BJ (cell line): ENCODE measurements around the gene INSC. TPM values are rescaled to one million over a fixed set of nuclear protein-coding genes. Genes with fewer than 3 reads are reported as not detected.

Source experiments
- CTCF ChIA-PET: fragments of 350-600 bp; formaldehyde crosslinking; extraction: SDS; loops from one replicate; lab custom pipeline; 2021; ENCODE audit warnings: antibody characterized with exemption, inconsistent platforms; lab: Yijun Ruan, JAX
- POLR2A ChIA-PET: fragments of 300-600 bp; sonication (Branson Sonifier 250); formaldehyde crosslinking; extraction: SDS; loops from one replicate; lab custom pipeline; 2021; ENCODE audit warnings: antibody characterized with exemption; lab: Charles Lee
- DNase-seq: peaks from one replicate; pipeline ENCODE4 v3.0.0-alpha.2; 2011; ENCODE audit warnings: low read depth
- H3K27me3 ChIP-seq: 2 replicates; pipeline ENCODE4 v1.6.0; 2011; ENCODE audit warnings: low read length; ENCODE audit not compliant: control insufficient read depth, insufficient read depth
- H3K36me3 ChIP-seq: 2 replicates; pipeline ENCODE4 v1.5.1; 2011; ENCODE audit warnings: low read length; ENCODE audit not compliant: control insufficient read depth, insufficient read depth
- H3K4me3 ChIP-seq: 2 replicates; pipeline ENCODE4 v1.5.1; 2011; ENCODE audit warnings: low read depth, mild to moderate bottlenecking, control low read depth, low read length
- CTCF ChIP-seq: IDR thresholded peaks from 2 replicates; pipeline ENCODE4 v1.5.1; 2011; ENCODE audit warnings: low read depth, mild to moderate bottlenecking, control low read depth, inconsistent platforms, low read length, moderate library complexity; ENCODE audit not compliant: insufficient read depth
- polyA plus RNA-seq: library from polyadenylated mRNA; depleted of rRNA; stranded (reverse); fragments of >200 nt; gene quantifications from 2 replicates; pipeline ENCODE4 v1.2.3, GENCODE V29; 2011

INSC gene
- polyA plus RNA-seq, 1 experiment, result 0.10 TPM

- ChIA-PET CTCF (interaction anchor here (1.4 kb wide), 1 partner anchor 89 kb away, joined by 6 read pairs; no protein-coding TSS in a partner anchor), POLR2A (no interaction called here)
- Histone ChIP-seq H3K4me3 (no peak overlapping the region), H3K36me3 (no peaks in the 10 kb centered on the region), H3K27me3 (no peaks in the 10 kb centered on the region; the same call in 1 of the 2 replicates)
- TF ChIP-seq CTCF, result no peak
- no peak for DNase-seq
These were observed 3.7 kb downstream of the INSC start for GRCh38 chr11:15118431-15118830.

- CTCF ChIA-PET, result interaction anchor here (1.4 kb wide), 1 partner anchor 88 kb away, joined by 6 read pairs; no protein-coding TSS in a partner anchor
- DNase-seq, result no peak
- Histone ChIP-seq H3K4me3 (no peak overlapping the region), H3K36me3 (no peaks in the 10 kb centered on the region), H3K27me3 (no peaks in the 10 kb centered on the region; the same call in 1 of the 2 replicates)
- POLR2A ChIA-PET, result no interaction called here
- TF ChIP-seq CTCF, result no peak
These were observed 4.6 kb downstream of the INSC start for GRCh38 chr11:15119352-15119751.

GRCh38 chr11:15119826-15120225 is 5.1 kb downstream of the INSC start:
- ChIA-PET POLR2A (no interaction called here), CTCF (no interaction called here)

GRCh38 chr11:15123849-15124248 is 9.1 kb downstream of the INSC start:
- Histone ChIP-seq H3K4me3 (no peak overlapping the region), H3K36me3 (no peaks in the 10 kb centered on the region), H3K27me3 (no peaks in the 10 kb centered on the region)
- ChIA-PET CTCF (interaction anchor here (0.9 to 1.4 kb wide), 3 partner anchors 10 to 35 kb away, joined by 3 to 5 read pairs (median 3); no protein-coding TSS in a partner anchor), POLR2A (no interaction called here)
- DNase-seq, result peak; percentile 40
- TF ChIP-seq CTCF, result no peak

More at GRCh38 chr11:15119826-15120225, 5.1 kb downstream of the INSC start:
- Histone ChIP-seq H3K36me3 (no peaks in the 10 kb centered on the region), H3K27me3 (no peaks in the 10 kb centered on the region; the same call in 1 of the 2 replicates), H3K4me3 (no peak overlapping the region)
- no peak for TF ChIP-seq CTCF
- DNase-seq, result no peak

- ChIA-PET POLR2A (no interaction called here), CTCF (interaction anchor here (1.4 to 2.3 kb wide), 2 partner anchors 34 kb away, joined by 5 to 11 read pairs; no protein-coding TSS in a partner anchor)
- Histone ChIP-seq H3K27me3 (no peaks in the 10 kb centered on the region), H3K4me3 (no peak overlapping the region), H3K36me3 (no peaks in the 10 kb centered on the region)
- no peak for DNase-seq
- no peak for TF ChIP-seq CTCF
These were observed 9.8 kb downstream of the INSC start for GRCh38 chr11:15124528-15124927.
